Lower lobe of right lung (tissue), 2 donors: ENCODE results near the gene UST. TPM values are rescaled to one million over a fixed set of nuclear protein-coding genes. Genes with fewer than 3 reads are reported as not detected.

Experiments used
- ATAC-seq, 2 donors: fragments of 200-7000 bp; cut with Tn5 transposase; one replicate each; pipeline ENCODE4 v1.9.1; 2020 to 2022; ENCODE audit warnings: mild to moderate bottlenecking in 2 of 2, moderate library complexity in 2 of 2
- DNase-seq: peaks from one replicate; pipeline ENCODE4 v3.0.0-alpha.2; 2020
- H3K27ac ChIP-seq: fragments of 200-600 bp; one replicate; pipeline ENCODE4 v1.8.0; 2022
- H3K27me3 ChIP-seq: fragments of 200-600 bp; one replicate; pipeline ENCODE4 v1.8.0; 2022; ENCODE audit warnings: low read depth
- H3K36me3 ChIP-seq: fragments of 200-600 bp; one replicate; pipeline ENCODE4 v1.8.0; 2022; ENCODE audit warnings: mild to moderate bottlenecking
- H3K4me1 ChIP-seq: fragments of 200-600 bp; one replicate; pipeline ENCODE4 v1.8.0; 2022
- H3K4me3 ChIP-seq: fragments of 200-600 bp; one replicate; pipeline ENCODE4 v1.8.0; 2022; ENCODE audit warnings: mild to moderate bottlenecking
- H3K9me3 ChIP-seq: fragments of 200-600 bp; one replicate; pipeline ENCODE4 v1.8.0; 2022
- intact Hi-C: fragments of 100-400 bp; cut with DNase I; formaldehyde crosslinking; loops from one replicate; pipeline ENCODE4 v1.11.0; 2022
- total RNA-seq: library from RNA; stranded (reverse); fragmentation: NEBNext Ultra II Directional; extraction: Animal tissue kit (Norgen Biotek cat#: 25700); gene quantifications from one replicate; pipeline ENCODE4 v1.2.1, GENCODE V29; 2021
- TF ChIP-seq, protein P1 (sequence below): fragments of 200-600 bp; IDR thresholded peaks from one replicate; pipeline ENCODE4 v1.8.0; 2022; ENCODE audit warnings: antibody characterized with exemption, mild to moderate bottlenecking
- donor health status: DM: no; HTN: yes; CAD: no; lungs with severe emphysema.

UST gene
- total RNA-seq, 1 donor from 2014 or later, result 11.8 TPM

DNA sequence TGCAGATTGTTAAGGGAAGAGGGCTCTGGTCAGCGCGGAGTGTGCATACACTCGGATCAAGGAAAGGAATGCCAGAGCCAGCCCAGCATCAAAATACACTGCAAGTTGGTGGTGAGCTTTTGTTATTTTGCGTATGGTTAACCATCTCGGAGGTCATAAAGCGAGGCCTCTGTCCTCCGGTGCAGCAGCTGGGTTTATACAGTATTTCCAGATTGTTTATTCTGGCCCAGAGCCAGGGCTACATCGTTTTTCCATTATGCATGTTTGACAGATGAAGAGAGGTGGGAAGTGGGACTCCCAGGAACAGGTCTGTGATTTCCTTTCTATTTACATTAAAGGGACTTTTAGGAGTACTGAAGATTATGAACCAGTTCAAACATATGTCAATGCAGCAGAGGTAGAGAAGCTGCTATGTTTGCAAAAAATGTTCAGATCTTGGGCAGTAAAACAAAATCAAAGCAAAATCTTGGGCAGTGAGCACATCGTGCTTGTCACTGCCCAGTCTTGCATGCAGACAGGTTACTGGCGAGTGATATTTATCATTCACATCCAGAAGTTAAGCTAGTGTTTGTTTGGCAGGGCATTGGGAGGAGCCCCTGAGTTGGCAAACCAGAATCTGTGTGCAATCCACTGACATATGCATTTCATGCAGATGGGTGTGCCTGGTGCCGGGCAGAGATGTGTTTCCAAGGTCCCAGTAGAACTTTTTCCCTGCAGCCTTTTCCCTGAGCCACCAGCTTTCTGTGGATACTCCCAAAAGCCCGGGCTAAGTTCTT is 314.3 kb downstream of the UST start:
- no peaks in the 10 kb centered on the region for H3K9me3 ChIP-seq
- H3K27me3 ChIP-seq, result no peaks in the 10 kb centered on the region
- H3K36me3 ChIP-seq, result no peaks in the 10 kb centered on the region
- H3K27ac ChIP-seq, result no peak overlapping the region
- H3K4me3 ChIP-seq, result no peak overlapping the region
- ATAC-seq (no peak), DNase-seq (no peak)
- TF ChIP-seq, protein P1, sequence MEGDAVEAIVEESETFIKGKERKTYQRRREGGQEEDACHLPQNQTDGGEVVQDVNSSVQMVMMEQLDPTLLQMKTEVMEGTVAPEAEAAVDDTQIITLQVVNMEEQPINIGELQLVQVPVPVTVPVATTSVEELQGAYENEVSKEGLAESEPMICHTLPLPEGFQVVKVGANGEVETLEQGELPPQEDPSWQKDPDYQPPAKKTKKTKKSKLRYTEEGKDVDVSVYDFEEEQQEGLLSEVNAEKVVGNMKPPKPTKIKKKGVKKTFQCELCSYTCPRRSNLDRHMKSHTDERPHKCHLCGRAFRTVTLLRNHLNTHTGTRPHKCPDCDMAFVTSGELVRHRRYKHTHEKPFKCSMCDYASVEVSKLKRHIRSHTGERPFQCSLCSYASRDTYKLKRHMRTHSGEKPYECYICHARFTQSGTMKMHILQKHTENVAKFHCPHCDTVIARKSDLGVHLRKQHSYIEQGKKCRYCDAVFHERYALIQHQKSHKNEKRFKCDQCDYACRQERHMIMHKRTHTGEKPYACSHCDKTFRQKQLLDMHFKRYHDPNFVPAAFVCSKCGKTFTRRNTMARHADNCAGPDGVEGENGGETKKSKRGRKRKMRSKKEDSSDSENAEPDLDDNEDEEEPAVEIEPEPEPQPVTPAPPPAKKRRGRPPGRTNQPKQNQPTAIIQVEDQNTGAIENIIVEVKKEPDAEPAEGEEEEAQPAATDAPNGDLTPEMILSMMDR, result no peak
- intact Hi-C loops, result no loop called here
- H3K4me1 ChIP-seq, result peaks cover 21% of the 10 kb centered on the region

DNA sequence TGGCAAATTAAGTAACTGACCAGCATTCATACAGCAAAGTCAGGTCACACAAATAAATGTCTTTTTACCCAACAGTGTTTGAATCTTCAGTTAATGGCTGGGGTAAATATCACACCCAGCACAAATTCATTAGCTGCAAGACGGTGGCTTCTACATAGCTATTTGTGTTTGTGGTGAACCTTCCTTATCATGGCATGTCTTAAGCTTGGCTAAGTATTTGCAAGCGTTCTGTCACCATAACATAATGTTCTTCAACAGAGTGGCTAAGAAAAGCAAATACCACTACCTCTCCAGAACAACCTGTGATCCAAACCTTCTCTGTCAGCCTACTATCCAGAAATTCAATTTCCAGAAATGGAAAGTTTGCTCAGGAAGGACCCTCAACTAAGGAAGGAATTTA is 315.1 kb downstream of the UST start:
- Histone ChIP-seq H3K36me3 (no peaks in the 10 kb centered on the region), H3K4me3 (no peak overlapping the region), H3K27ac (no peak overlapping the region), H3K9me3 (no peaks in the 10 kb centered on the region), H3K27me3 (no peaks in the 10 kb centered on the region), H3K4me1 (peaks cover 29% of the 10 kb centered on the region)
- intact Hi-C loops, result no loop called here
- ATAC-seq (peak in 1 of 2 donors; percentile 71), DNase-seq (no peak)
- TF ChIP-seq, protein P1, result no peak

DNA sequence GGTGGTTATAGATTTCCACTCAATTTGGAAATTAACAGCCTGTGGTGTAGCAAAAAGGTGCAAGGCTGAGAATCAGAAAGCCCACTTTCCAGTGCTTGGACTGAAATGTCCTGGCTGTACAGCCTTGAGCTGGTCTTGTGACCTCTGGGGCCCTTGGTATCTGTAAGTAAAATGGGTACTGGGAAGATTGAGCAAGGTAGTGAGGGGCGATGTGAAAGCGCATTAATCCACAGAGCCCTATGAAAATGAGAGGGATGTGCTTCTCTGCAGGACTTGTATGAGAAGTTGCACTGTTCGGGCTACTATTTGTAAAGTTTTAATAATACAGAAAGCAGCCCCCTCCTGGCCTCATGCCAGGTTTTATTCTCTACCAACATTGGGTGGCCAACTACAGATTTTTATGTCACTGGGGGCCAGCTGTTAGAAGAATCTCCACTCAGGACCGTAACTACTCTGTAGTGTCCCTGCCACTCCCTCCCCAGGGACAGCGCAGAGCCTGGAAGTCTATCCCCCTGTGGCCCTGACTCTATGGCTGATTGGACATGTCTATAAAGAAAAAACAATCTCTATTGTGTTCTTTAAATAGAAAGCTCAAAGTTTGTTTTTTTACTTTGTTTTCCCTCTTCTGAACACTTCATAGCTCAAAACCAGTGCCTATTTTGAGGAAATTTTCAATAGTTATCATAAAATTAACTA is 316.0 kb downstream of the UST start:
- TF ChIP-seq, protein P1, result no peak
- no peaks in the 10 kb centered on the region for H3K27me3 ChIP-seq
- H3K9me3 ChIP-seq, result no peaks in the 10 kb centered on the region
- H3K36me3 ChIP-seq, result no peaks in the 10 kb centered on the region
- no peak overlapping the region for H3K4me3 ChIP-seq
- DNase-seq (no peak), ATAC-seq (no peak)
- H3K4me1 ChIP-seq, result peaks cover 31% of the 10 kb centered on the region
- no peak overlapping the region for H3K27ac ChIP-seq
- intact Hi-C loops, result no loop called here

DNA sequence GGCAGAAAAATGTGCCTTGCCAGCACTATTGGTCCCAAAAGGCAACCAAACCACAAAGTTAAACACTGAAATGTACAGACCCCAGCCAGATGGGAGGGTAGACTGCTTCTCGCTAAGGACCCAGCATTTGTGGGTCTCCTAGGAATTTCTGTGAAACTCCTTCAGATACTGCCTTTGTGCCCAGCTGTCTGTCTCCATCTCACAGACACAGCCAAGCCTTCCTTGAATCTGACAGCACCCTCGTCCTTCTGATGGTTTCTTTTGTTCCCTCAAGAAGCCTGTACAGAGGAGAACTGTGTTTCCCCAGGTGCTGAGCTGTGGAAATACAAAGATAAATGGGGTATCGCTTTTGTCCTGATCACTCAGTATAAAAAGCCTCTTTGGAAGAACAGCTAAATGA is 316.6 kb downstream of the UST start:
- Histone ChIP-seq H3K27me3 (no peaks in the 10 kb centered on the region), H3K36me3 (no peaks in the 10 kb centered on the region), H3K27ac (no peak overlapping the region), H3K4me3 (no peak overlapping the region), H3K4me1 (peaks cover 31% of the 10 kb centered on the region), H3K9me3 (no peaks in the 10 kb centered on the region)
- ATAC-seq, result no peak
- intact Hi-C loops, result no loop called here
- DNase-seq, result no peak
- TF ChIP-seq, protein P1, result no peak

DNA sequence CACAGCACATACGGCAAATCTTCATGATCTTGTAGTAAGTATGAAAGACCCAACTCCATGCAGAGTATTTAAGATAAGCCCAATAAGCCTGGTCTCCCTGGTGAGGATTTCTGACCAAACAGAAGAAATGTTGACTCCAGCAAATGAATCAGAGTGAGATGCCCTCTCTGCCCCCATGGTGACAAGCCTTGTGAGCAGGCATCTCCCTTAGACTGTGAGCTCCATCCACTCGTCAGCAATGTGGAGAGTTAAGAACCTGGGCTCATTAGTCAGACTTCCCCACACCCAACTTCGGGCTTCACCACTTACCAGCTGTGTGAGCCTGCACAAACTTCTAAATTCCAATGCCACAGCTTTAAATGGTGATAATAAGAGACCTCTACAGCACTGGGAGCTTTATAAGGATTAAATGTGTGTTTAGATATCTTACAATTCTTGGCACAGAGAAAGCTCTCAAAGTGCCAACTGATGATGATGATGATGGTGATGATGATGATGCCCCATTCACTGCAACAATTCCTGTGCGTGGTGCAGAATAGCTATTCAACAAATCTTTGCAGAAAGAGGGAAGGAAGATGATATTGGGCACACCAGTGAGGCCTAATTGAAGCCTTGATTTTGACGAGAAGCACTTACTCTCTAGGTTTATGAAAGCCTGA is 317.3 kb downstream of the UST start:
- intact Hi-C loops, result no loop called here
- peaks cover 31% of the 10 kb centered on the region for H3K4me1 ChIP-seq
- H3K27me3 ChIP-seq, result no peaks in the 10 kb centered on the region
- no peaks in the 10 kb centered on the region for H3K36me3 ChIP-seq
- H3K27ac ChIP-seq, result no peak overlapping the region
- no peaks in the 10 kb centered on the region for H3K9me3 ChIP-seq
- DNase-seq (no peak), ATAC-seq (no peak)
- TF ChIP-seq, protein P1, result no peak
- no peak overlapping the region for H3K4me3 ChIP-seq
